H1 (cell line): Measurements from ENCODE around the gene IQCH.

Experiments
- CEBPB ChIP-seq: IDR thresholded peaks from 2 replicates; pipeline ENCODE4 v1.6.1; 2012; ENCODE audit warnings: low read depth, low read length
- CREB1 ChIP-seq: IDR thresholded peaks from 2 replicates; pipeline ENCODE4 v1.6.1; 2012; ENCODE audit warnings: inconsistent platforms
- EP300 ChIP-seq, 2 experiments: IDR thresholded peaks; 1 replicate in 1 of 2; 2 replicates in 1 of 2; pipeline ENCODE4 v1.6.1; 2011 to 2012; ENCODE audit warnings: low read depth in 2 of 2, low read length in 2 of 2, mild to moderate bottlenecking in 2 of 2, borderline replicate concordance in 1 of 2, inconsistent platforms in 1 of 2, moderate library complexity in 1 of 2
- EZH2 ChIP-seq: fragments of 200-600 bp; sonication (generic); IDR thresholded peaks from 2 replicates; pipeline ENCODE4 v1.7.1; 2012; ENCODE audit warnings: low read depth, mild to moderate bottlenecking, moderate library complexity, low read length, inconsistent platforms; ENCODE audit not compliant: severe bottlenecking
- GABPA ChIP-seq: IDR thresholded peaks from 2 replicates; pipeline ENCODE4 v1.6.1; 2011; ENCODE audit warnings: mild to moderate bottlenecking, low read length, moderate library complexity, borderline replicate concordance; ENCODE audit not compliant: insufficient read depth
- KDM1A ChIP-seq: fragments of 200-600, 300-600 bp; sonication (generic); IDR thresholded peaks from 2 replicates; pipeline ENCODE4 v1.7.1; 2016; ENCODE audit warnings: mild to moderate bottlenecking, low read length, borderline replicate concordance
- MAFK ChIP-seq: IDR thresholded peaks from 2 replicates; pipeline ENCODE4 v1.6.1; 2012; ENCODE audit warnings: low read depth, mild to moderate bottlenecking, improper control_type of control experiment, low read length
- PHF8 ChIP-seq: fragments of 200-600 bp; sonication (generic); conservative IDR thresholded peaks from 2 replicates; pipeline ENCODE4 v1.7.1; 2012; ENCODE audit warnings: low read depth, mild to moderate bottlenecking, inconsistent platforms, low read length, moderate library complexity
- POLR2A ChIP-seq, 2 experiments: IDR thresholded peaks; 1 replicate in 1 of 2; 2 replicates in 1 of 2; pipeline ENCODE4 v1.6.1; 2011; ENCODE audit warnings: low read depth in 2 of 2, low read length in 2 of 2, mild to moderate bottlenecking in 2 of 2; ENCODE audit errors: control extremely low read depth in 1 of 2
- POLR2AphosphoS5 ChIP-seq: IDR thresholded peaks from 2 replicates; pipeline ENCODE4 v1.6.1; 2011; ENCODE audit warnings: low read depth, low read length
- SP2 ChIP-seq: IDR thresholded peaks from 2 replicates; pipeline ENCODE4 v1.6.1; 2012; ENCODE audit warnings: mild to moderate bottlenecking, low read length, inconsistent platforms
- SRF ChIP-seq: IDR thresholded peaks from 2 replicates; pipeline ENCODE4 v1.6.1; 2011; ENCODE audit warnings: mild to moderate bottlenecking, low read depth, low read length, moderate library complexity
- TEAD4 ChIP-seq: IDR thresholded peaks from 2 replicates; pipeline ENCODE4 v1.6.1; 2012; ENCODE audit warnings: low read depth, low read length, inconsistent platforms, mixed read lengths
- TF ChIP-seq, protein P1 (sequence below), 3 experiments: IDR thresholded peaks; 1 replicate in 2 of 3; 2 replicates in 1 of 3; pipeline versions ENCODE4 v1.5.1 to v1.6.1; 2011; ENCODE audit warnings: low read length in 3 of 3, mild to moderate bottlenecking in 3 of 3, inconsistent platforms in 2 of 3, low read depth in 1 of 3, moderate library complexity in 1 of 3; ENCODE audit not compliant: insufficient read depth in 1 of 3; ENCODE audit errors: control extremely low read depth in 1 of 3

GRCh38 chr15:67244971-67245478 lies 9.6 kb upstream of the IQCH start:
- TF ChIP-seq SP2 (no peak), CREB1 (no peak), SRF (no peak), POLR2AphosphoS5 (no peak), PHF8 (no peak), EP300 (IDR thresholded peaks at IDR 0.05; ENCODE audit: borderline replicate concordance in 1 of 2, low read depth in 2 of 2, low read length in 2 of 2) (no peak), CEBPB (no peak), TEAD4 (no peak), MAFK (no peak), EZH2 (no peak), POLR2A (IDR thresholded peaks at IDR 0.05; ENCODE audit: control extremely low read depth in 1 of 2, low read depth in 2 of 2, low read length in 2 of 2) (no peak), KDM1A (no peak), GABPA (no peak)
- TF ChIP-seq, protein P1, sequence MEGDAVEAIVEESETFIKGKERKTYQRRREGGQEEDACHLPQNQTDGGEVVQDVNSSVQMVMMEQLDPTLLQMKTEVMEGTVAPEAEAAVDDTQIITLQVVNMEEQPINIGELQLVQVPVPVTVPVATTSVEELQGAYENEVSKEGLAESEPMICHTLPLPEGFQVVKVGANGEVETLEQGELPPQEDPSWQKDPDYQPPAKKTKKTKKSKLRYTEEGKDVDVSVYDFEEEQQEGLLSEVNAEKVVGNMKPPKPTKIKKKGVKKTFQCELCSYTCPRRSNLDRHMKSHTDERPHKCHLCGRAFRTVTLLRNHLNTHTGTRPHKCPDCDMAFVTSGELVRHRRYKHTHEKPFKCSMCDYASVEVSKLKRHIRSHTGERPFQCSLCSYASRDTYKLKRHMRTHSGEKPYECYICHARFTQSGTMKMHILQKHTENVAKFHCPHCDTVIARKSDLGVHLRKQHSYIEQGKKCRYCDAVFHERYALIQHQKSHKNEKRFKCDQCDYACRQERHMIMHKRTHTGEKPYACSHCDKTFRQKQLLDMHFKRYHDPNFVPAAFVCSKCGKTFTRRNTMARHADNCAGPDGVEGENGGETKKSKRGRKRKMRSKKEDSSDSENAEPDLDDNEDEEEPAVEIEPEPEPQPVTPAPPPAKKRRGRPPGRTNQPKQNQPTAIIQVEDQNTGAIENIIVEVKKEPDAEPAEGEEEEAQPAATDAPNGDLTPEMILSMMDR (IDR thresholded peaks at IDR 0.05; ENCODE audit: control extremely low read depth in 1 of 3, insufficient read depth in 1 of 3, low read depth in 1 of 3, low read length in 3 of 3), result no peak
